LHCN-M2 (cell line): ENCODE results near the gene YIPF1. TPM values are rescaled to one million over a fixed set of nuclear protein-coding genes. Genes with fewer than 3 reads are reported as not detected.
"Not testable (repeated sequence)": the region's sequence is repeated elsewhere in the genome, so short reads cannot be mapped to it uniquely, and the experiment has no call there.

Source experiments
- DNase-seq: peaks from one replicate; pipeline ENCODE4 v3.0.0-alpha.2; 2012; ENCODE audit warnings: low read depth
- total RNA-seq: library from RNA; depleted of rRNA; stranded (reverse); fragments of >200 nt; gene quantifications from 2 replicates; pipeline ENCODE4 v1.2.3, GENCODE V29; 2014

The YIPF1 gene
- total RNA-seq, 1 experiment from 2014 or later, result 28.0 TPM

GRCh38 chr1:53842347-53842746 is 47.2 kb downstream of the YIPF1 start:
- no peak for DNase-seq

GRCh38 chr1:53838654-53838974 is 51.0 kb downstream of the YIPF1 start:
- DNase-seq, result no peak

DNA sequence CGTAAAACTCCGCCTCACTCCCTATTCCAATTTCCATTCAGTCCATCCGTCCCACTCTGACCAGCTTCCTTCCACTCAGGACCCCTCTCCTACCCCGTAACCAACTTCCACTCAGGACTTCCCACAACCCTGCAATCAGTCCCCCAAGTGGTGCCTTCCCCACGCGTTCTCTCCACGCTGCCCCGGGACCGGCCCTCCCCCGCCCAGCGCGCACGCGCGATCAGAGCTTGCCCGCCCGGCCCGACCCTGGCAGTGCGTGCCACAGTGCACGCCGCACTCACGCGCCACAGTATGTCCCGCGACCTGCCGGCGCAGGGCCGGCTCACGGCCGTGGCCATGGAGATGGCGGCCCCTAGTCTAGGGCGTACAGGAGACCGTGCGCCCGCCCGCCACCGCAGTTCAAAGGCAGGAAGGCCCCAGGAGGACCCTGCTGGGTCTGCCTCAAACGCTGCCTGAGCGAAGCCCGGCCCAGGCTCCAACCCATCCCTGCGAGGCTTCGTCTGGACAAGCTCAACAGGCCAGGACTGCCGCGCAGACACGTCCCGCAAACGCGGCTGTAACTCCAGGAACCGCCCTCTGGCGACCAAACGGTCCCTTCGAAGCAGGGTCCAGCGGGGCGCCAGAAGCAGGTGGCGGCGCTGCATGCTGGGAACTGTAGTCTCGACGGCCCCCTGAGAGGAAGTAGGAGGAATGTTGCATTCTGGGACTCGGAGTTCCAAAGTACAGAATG is 51.5 kb downstream of the YIPF1 start, which contains the start of gene NDC1:
NDC1 (minus strand) TSS at position 373 of the 730 bp plus-strand sequence; CDS start at position 338, 35 bp downstream.
- peak; percentile 96 for DNase-seq

GRCh38 chr1:53837646-53837923 is 52.0 kb downstream of the YIPF1 start:
- DNase-seq, result no peak

DNA sequence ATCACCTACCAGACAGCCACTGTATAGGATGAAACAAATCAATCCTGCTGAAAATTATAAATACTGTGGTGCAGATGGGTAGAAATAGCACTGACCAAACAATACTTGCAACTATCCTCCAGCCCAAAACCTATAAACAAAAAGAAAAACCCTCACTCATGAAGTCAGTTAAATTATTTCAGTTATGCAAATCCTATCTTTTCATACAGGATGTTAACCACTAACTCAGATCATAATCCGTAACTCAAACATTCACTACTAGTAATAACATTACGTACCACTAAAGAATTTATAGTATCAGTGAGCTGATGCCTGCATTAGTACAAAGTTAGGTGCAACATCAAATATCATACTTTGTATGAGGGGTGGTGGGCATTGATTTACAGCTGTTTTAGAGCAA is 54.1 kb downstream of the YIPF1 start:
- no peak for DNase-seq

DNA sequence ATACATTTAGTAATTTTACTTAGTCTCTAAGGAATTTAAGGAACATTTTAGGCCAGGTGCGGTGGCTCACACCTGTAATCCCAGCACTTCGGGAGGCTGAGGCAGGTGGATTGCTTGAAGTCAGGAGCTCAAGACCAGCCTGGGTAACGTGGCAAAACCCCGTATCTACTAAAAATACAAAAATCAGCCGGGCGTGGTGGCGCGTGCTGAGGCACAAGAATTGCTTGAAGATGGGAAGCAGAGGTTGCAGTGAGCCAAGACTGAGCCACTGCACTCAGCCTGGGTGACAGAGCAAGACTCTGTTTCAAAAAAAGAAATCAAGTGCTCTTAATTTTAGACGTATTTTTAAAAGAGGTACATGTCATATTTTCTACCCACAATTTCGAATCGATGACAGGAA is 54.8 kb downstream of the YIPF1 start:
- no peak for DNase-seq

DNA sequence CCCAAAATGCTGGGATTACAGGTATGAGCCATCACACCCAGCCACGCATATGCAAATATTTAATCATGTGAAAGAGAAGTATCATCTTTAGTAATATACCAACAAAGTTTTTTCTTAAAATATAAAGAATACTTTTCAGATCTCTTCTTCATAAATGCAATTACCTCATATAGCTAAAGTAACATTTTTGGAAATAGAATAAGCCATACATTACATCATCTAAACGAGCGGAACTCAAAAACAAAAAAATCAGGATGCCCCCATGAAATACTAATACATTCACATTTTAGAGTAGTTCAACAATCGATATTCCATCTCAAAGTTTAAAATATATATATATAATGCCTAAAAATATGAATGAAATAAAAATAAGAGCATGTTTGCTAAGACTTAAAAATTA is 56.2 kb downstream of the YIPF1 start:
- no peak for DNase-seq

DNA sequence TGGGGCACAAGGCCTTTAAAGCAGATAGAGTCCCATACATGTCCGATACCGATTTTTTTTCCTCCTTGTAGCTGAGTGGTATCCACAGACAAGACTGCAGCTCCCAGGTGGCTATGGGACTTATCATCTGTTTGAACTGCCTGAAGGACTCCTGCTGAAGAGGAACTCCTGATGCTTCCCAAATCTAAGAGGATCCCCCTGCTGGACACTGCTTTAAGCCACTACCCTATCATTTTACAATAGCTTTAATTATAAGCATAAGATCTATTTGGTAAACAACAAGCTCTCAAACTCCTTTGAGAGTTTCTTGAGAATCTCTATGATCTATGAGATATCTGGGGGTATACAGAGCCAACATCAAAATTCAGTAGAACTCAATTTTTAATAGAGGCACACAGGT is 63.2 kb downstream of the YIPF1 start:
- no peak for DNase-seq

DNA sequence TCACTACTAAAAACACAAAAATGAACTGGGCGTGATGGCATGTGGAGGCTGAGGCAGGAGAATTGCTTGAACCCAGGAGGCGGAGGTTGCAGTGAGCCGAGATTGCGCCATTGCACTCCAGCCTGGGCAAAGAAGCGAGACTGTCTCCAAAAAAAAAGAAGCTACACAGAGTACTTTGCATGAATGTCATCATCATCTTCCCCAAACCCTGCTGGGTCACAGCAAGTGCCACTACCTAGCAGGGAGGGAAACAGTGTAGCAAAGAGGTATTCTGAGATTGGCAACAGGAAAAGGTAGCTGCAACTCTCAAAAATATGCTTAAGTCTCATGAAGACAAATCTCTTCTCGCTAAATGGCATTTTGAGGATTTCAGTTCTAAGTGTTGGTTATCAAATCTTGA is 64.3 kb downstream of the YIPF1 start:
- DNase-seq, result no peak

GRCh38 chr1:53822931-53823330 is 66.7 kb downstream of the YIPF1 start:
- DNase-seq, result no peak

- no peak for DNase-seq
Measured at GRCh38 chr1:53821380-53821779, 68.2 kb downstream of the YIPF1 start.

GRCh38 chr1:53819387-53819786 is 70.2 kb downstream of the YIPF1 start:
- DNase-seq, result no peak

GRCh38 chr1:53816584-53816983 is 73.0 kb downstream of the YIPF1 start:
- not testable (repeated sequence) for DNase-seq

- not testable (repeated sequence) for DNase-seq
Measured at GRCh38 chr1:53815484-53815883, 74.1 kb downstream of the YIPF1 start.

- peak; percentile 23 for DNase-seq
Measured at GRCh38 chr1:53811414-53811851, 78.2 kb downstream of the YIPF1 start.

- DNase-seq, result no peak
Measured at GRCh38 chr1:53810497-53810896, 79.1 kb downstream of the YIPF1 start.

- DNase-seq, result no peak
Measured at GRCh38 chr1:53810007-53810406, 79.6 kb downstream of the YIPF1 start.

- peak; percentile 83 for DNase-seq
Measured at GRCh38 chr1:53807916-53808315, 81.7 kb downstream of the YIPF1 start.

DNA sequence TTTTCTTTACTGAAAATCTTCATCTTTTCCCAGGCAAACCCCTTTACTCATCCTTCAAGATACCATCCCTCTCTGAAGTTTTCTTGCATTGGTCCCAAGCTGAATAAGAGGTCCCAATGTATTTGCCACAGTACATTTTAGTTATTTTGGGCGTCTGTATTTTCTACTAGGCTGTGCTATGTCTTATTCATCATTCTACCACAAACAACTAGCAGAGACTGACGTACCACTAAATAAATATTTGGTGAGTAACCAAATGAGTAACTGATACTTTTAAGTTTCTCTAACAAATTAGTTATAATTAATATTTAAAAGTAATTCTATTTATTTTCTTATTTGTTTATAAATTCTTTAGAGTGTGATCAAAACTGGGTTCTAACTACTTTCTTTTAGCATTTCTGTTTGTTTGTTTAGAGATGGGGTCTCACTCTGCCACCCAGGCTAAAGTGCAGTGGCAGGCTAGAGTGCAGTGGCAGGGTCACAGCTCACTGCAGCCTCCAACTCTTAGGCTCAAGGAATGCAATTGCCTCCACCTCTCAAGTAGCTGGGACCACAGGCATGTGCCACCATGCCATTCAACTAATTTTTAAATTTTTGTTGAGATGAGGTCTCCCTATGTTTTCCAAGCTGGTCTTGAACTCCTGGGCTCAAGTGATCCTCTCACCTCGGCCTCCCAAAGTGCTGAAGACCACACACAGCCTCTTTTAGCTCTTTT is 84.6 kb downstream of the YIPF1 start:
- DNase-seq, result peak; percentile 27

GRCh38 chr1:53804181-53804580 is 85.4 kb downstream of the YIPF1 start:
- no peak for DNase-seq
